Measurements from ENCODE around the gene PODXL.

GRCh38 chr7:131480384-131481315, 75.8 kb downstream of the PODXL start:
- TF ChIP-seq CTCF (conservative IDR thresholded peaks at IDR 0.05 in 1 of 2, IDR thresholded peaks at IDR 0.05 in 1 of 2; ENCODE audit: extremely low read depth in 1 of 2, insufficient read depth in 1 of 2, low read depth in 1 of 2, low read length in 2 of 2), result no peak
- TF ChIP-seq EZH2 (IDR thresholded peaks at IDR 0.05; ENCODE audit: borderline replicate concordance, low read length), result no peak

All from mammary epithelial cell (primary cell).